Measurements from ENCODE around the gene DYSF. TPM values are rescaled to one million over a fixed set of nuclear protein-coding genes. Genes with fewer than 3 reads are reported as not detected.

DYSF gene
- total RNA-seq, 4 donors from 2014 or later, result 4.2 to 26.6 (median 16.2) TPM

DNA sequence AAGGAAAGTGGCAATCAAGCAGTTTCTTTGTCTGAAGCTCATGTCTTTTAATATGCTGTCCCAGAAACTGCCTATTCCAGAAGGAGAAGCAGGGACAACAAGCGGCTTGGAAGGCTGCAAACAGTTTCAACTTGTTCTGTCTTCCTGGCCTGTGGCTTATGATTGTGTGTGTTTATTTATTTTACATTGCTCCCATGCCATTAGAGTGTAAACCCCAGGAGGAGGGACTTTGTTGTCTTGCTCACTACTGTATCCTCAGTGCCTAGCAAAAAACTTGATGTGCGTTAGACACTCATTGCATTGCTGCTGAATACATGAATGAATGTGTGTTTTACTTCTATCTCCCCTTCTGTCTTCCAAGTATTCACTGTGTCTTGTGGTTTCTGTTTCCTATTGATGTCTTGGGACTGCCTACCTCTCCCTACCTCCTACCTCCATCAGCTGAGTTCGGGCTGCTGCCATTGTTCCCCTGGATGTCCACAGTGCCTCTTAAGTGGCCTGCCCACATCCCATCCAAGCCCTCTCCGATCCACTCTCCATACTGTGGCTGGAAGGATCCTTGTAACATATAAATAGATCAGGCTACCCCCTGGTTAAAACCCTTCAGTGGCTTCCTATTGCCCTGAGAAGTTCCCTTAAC, 261.4 kb downstream of the DYSF start:
- TF ChIP-seq, protein P1, sequence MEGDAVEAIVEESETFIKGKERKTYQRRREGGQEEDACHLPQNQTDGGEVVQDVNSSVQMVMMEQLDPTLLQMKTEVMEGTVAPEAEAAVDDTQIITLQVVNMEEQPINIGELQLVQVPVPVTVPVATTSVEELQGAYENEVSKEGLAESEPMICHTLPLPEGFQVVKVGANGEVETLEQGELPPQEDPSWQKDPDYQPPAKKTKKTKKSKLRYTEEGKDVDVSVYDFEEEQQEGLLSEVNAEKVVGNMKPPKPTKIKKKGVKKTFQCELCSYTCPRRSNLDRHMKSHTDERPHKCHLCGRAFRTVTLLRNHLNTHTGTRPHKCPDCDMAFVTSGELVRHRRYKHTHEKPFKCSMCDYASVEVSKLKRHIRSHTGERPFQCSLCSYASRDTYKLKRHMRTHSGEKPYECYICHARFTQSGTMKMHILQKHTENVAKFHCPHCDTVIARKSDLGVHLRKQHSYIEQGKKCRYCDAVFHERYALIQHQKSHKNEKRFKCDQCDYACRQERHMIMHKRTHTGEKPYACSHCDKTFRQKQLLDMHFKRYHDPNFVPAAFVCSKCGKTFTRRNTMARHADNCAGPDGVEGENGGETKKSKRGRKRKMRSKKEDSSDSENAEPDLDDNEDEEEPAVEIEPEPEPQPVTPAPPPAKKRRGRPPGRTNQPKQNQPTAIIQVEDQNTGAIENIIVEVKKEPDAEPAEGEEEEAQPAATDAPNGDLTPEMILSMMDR (IDR thresholded peaks at IDR 0.05; ENCODE audit: low read depth), result no peak

DNA sequence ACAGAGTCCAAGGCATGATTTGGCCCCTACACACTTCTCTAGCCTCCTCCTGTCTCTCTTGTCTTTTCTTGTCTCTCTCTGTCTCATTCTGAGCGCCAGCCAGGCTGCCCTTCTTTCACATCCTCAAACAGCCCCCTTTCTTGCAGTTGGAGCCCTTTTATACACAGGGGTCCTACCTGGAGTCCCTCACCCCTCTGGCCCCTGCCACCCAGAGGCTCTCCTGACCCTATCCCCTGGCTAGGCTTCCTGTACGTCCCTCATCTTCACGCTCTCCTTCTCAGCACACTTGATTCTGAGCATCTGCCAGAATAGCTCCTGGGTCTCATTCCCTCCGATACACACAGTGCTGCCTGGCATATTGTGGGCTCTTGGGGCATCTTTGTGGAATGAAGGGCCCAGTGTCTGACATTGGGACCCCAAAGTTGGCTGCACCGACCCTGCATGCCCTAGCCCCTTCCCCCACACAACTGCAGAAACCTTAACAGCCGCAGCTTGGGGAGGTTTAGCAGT, 261.9 kb downstream of the DYSF start:
- TF ChIP-seq, protein P1 (IDR thresholded peaks at IDR 0.05; ENCODE audit: low read depth), result no peak

DNA sequence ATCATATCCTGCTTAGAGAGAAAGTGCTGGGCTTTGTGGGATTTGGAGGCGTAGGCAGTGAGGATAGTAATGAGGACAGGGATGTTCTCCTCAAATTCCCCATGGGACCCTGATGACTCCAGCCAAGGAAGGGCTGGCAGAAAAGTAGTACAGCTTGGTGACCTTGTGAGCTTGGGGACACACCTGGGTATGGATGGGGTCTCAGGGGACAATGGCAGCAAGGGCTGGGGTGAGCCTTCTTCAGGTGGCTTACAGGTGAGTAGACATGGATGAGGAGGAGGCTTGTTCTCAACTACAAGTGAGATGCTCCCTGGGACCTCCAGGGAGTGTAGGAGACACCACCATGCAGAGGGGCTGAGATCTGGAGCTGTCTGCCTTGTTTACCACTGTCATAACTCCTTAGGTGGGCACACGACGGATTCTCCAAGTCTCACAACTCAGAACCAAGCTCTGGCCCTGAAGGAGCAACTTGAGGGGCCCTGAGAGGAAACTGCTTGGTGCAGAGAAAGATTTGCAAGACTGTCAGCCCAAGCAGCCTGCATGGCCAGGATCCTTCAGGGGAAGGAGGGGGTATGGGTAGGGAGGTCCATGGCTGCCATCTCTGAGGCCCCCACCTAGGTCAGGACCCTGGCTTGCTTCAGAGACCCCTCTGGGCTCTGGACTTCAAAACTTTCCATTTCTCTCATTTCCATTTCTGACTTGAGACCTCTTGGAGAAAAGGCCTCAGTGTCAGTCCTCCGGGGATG, 262.8 kb downstream of the DYSF start:
- TF ChIP-seq, protein P1 (IDR thresholded peaks at IDR 0.05; ENCODE audit: low read depth), result no peak

DNA sequence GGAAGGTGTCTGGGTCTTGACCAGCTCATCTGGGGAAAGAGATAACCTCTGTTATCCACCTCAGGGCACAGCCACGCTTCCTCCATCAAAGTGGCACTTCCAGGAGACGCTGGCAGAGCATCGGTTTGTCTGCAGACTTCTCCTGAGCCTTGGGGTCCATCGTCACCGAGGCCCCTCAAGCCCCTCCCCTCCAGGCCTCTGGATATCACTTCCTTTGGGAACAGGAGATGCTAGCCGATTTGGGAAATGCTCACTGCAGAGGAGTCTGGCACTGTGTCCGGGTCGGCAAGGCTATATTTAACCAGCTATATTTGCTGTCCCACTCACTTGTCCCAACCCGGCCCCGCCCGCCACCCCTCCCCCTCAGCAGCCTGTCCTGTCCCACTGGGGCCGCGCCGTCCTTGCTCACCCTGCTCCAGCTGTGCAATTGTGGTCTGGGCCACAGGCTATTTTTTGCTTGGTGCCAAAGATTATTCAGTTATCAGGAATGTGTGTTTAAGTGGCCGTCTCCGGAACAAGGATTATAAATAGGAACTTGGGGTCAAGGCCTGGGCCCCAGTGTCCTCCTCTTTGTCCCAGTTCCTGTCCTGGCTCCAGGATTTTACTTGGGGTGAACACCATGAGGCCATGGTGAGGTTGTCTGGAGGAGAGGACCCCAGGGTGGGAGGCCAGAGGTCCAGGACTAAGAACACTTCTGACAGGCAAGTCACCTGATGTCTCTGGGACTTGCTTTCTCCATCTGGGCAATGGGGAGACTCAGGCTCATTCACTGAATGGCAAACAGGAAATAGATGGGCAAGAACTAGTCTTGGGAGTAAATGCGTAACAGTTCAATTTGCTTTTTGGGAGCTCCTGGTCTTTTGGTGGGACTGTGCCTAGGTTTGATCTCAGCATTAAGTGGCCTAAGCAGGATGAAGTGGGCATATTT, 263.6 kb downstream of the DYSF start:
- TF ChIP-seq, protein P1 (IDR thresholded peaks at IDR 0.05; ENCODE audit: low read depth), result no peak

DNA sequence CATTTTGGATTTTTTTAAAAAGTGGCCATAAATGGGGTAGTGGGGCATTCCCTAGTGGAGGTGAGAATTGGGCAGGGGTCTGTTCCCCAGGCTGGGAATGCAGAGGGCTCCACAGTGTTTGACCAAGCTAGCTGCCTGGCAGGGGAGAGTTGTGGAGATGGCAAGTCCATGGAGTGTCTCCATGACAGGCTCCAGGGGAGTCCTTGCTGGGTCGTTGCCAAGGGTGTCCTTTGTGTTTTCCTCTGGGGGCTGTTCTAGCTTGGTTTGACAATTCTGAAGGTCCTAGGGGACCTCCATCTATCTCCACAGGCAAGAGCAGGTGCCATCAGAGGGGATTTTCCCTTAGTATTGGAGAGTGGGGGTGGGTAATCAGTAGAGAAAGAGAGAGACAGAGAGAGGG, 265.3 kb downstream of the DYSF start:
- TF ChIP-seq, protein P1 (IDR thresholded peaks at IDR 0.05; ENCODE audit: low read depth), result no peak

DNA sequence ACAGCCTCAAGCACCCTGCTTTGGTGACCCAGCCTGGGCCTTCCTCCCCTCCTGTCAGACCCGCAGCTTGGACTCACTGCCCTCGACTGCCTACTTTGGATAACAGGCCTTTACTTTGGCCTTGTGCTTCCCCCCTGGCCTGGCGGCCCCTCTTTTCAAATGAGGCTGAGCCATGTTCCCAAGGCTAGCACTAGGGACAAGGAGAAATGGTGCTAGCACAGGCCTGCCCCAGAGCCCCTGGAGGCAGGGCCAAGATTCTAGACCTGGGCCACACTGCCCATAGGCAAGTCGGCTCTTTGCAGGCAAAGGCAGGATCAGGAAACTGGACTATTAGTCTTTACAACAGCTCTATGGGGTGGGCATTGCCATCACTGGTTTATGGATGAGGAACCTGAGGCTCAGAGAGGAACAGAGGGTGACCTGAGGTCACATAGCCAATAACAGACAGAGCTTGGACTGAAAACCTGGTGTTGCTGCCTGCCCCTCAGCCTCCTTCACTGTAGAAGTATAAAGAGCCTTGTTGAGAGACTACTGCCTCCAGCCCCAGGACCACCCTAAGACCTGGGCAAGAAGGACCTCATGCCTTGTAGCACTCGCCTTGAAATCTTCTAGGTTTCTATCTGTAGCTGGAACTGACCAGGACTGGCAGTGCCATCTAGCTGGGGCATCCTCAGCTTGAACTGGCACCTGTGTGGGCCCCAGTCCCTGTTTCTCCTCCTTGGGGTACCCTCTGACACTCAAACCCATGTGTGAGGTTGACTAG, 266.3 kb downstream of the DYSF start:
- TF ChIP-seq, protein P1 (IDR thresholded peaks at IDR 0.05; ENCODE audit: low read depth), result no peak

All from subcutaneous adipose tissue (tissue), 4 donors.